RPMI7951 (cell line): Measurements from ENCODE around the gene STX7. TPM values are rescaled to one million over a fixed set of nuclear protein-coding genes. Genes with fewer than 3 reads are reported as not detected.
"Not testable (repeated sequence)": the region's sequence is repeated elsewhere in the genome, so short reads cannot be mapped to it uniquely, and the experiment has no call there.

Experiments
- DNase-seq: peaks from one replicate; pipeline ENCODE4 v3.0.0-alpha.2; 2012; ENCODE audit warnings: low read depth
- total RNA-seq: library from RNA; depleted of rRNA; stranded (reverse); fragments of >200 nt; shearing (Covaris generic); gene quantifications from 2 replicates; pipeline ENCODE4 v1.2.3, GENCODE V29; 2014; rRNA removed

Gene STX7, protein sequence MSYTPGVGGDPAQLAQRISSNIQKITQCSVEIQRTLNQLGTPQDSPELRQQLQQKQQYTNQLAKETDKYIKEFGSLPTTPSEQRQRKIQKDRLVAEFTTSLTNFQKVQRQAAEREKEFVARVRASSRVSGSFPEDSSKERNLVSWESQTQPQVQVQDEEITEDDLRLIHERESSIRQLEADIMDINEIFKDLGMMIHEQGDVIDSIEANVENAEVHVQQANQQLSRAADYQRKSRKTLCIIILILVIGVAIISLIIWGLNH
- 24.3 and 27.2 TPM in 2 replicates for total RNA-seq

DNA sequence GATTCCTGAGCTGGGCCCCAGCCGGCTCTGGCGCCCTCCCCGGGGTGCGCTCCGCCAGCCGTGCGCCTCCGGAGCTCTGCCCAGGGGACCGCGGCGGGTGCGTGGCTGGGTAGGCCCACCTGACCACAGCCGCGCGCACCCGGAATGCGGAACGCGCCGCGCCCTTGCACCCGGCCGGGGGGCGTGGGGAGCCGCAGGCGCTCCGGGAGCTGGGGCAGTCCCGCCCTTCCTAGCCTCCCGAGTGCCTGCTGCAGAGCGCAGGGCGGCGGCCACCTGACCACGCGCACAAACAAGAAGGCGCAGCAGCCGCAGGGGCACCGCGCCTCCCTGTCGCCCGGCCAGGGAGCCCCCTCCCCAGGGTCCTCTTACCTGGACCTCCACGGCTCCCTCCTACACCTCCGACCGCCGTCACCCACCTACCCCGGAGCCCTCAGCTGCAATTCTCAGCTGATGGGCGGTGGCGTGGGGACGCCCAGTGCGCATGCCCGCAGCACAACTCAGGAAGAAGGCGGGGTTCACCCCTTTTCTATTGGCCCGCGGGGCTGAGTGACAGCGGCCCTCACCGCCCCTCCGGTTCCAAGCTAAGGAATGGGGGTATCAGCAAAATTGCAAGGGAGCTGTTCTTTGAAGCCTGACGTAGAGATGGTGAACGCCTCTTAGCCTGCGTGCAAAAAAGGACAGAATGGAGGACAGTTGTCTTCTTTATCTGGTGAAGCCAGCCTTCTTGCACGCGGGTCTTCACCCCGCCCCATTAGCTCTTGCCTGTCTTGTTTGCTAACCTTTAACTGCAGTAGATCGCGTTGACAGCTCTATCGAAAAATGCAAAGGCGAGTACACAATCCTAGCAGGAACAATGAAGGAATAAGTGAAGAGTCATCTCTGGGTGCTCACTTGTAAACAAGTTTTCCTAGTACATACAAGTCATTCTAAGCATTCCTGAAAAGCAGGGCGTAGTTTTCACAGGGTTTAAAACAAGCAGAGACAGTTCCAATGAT is at the start of gene STX7:
TSS of gene STX7 (minus strand) at position 479 of the 995 bp plus-strand sequence. CDS start 9,586 bp downstream, outside the sequence.
- peak; percentile 88 for DNase-seq

DNA sequence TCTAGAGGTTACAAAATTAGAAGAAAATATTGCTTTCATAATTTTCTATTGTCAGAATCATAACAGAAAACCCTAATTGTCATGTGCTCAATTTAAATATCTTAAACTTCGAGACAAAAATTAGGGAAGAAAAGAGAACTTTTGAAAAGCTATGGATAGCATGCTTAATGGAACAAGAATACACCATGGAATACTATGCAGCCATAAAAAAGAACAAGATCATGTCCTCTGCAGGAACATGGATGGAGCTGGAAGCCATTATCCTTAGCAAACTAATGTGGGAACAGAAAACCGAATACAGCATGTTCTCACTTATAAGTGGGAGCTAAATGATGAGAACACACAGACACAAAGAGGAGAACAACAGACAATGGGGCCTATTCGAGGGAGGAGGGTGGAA is 47.2 kb upstream of the STX7 start:
- not testable (repeated sequence) for DNase-seq

DNA sequence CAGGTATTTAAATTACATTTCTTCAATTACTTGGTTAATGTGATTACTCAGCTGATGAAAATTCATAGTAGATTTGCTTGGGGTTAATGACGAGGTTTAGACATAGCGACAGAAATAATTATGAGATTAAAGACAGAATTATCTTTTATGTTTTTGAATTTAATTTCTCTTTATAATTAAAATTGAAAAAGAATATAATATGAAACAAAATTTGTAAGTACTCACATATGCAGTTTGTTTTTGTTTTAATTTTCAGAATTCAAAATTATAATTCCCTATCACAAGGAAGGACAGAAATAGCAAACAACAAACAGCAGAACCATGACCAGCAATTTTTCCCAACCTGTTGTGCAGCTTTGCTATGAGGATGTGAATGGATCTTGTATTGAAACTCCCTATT is 39.5 kb upstream of the STX7 start, which contains the start of gene TAAR8:
TSS of gene TAAR8 (plus strand) at position 301 of the 400 bp plus-strand sequence. CDS start at position 322, 21 bp downstream.
- DNase-seq = no peak

DNA sequence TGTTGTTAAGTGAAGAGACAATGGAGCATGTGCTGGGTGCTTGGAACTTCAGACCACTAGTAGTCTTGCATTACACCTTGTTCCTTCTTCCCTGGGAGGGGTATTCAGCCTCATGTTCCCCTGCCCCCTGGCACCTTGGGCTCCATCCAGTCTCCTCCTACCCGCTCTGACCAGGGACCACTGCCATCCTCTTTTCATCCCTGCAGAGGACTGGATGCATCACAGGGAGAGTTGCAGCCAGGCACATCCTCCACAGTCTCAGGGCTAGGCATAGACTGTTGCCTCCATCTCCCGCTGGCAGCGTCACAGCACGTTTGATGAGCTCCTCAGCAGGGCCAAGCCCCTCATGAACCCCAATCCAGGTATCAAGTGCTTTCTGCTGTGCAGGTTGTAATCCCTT is 38.3 kb upstream of the STX7 start:
- DNase-seq = no peak

DNA sequence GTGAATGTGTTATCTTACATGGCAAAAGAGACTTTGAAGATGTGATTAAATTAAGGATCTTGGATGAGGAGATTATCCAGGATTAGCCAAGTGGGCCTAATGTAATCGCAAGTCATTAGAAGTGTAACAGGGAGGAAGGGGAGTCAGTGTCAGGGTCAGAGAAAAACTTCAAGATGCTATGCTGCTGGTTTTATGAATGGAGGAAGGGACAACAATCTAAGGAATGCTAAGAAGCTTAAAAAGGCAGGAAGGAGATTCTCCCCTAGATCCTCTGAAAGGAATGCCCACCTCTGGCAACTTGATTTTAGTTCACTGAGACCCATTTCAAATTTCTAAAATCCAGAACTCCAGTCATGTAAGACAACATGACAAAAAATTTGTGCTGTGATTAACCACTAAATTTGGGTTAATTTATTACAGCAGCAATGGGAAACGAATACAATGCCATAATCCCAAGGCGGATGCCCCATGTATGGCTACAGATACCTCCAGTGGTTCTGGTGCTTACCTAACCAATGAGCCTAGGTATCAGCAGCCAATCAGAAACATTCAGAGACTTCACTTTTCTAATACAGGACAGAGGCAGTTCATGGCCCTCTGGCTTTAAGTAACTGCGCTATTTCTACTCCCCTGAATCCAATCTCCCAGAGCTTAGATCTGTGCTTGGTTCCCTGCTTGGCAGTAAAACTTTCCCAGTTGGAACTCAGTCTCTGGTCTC is 36.0 kb upstream of the STX7 start:
- no peak for DNase-seq

DNA sequence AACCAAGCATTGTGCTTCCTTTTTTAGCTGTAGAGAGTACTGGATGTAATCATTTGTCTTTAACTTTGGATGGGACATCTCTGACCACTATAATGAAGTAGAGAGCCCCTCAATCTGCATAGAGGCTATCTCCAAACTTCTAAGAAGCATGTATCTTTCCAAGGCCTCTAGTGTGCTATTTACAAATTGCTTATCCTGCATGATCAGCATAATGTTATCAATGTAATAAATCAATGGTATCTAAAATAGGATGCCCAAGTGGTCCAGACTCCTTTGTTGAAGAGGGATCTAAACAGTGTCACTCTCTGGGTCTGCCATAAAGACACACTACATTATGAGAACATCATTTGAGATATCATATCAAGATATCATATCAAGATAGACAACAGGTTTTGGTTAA is 31.9 kb upstream of the STX7 start:
- DNase-seq = no peak

DNA sequence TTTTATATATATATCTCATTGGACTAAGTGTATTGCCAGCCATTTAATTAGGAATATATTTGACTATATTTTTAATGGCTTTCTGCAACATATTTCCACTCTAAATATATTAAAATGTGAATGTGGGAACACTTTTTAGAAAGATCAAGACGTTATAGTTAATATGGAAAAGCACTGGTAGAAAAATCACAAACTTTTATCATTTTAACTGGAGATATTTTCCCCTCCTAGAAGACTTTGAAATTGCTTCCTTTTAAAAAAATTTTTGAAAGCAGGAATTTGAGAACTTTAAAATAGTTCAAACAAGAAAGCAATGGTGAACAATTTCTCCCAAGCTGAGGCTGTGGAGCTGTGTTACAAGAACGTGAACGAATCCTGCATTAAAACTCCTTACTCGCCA is 25.1 kb upstream of the STX7 start, which contains the start of gene TAAR9:
TSS of gene TAAR9 (plus strand) at position 301 of the 400 bp plus-strand sequence. CDS start at position 314, 13 bp downstream.
- DNase-seq = no peak

DNA sequence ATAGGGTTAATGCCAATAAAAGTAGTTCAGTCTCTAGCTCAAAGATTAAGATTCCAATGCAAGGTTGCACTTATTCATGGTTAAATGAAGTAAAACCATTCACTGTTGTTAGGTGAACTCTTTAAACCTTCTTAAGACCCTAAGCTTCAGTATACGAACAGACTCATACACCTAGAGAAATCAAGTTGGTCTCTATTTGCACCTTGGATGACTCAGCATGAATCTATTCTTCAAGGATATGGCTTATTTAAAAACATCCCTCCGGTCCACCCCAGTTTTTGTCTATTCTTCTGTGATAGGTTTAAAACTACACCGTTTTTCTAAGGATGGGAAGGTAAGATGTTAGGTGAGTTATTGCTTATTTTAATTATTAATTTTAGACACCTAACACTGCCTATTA is 24.2 kb upstream of the STX7 start:
- no peak for DNase-seq

DNA sequence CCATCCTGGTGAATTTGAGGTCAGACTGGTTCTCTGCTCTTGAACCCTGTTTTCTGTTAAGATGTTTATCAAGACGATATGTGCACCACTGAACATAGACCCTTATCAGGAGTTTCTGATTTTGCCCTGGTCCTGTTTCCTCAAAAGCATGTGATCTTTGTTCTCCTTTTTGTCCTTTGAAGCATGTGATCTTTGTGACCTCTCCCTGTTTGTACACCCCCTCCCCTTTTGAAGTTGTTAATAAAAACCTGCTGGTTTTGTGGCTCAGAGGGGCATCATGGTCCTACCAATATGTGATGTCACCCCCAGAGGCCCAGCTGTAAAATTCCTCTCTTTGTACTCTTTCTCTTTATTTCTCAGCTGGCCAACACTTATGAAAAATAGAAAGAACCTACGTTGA is 21.6 kb upstream of the STX7 start:
- not testable (repeated sequence) for DNase-seq

DNA sequence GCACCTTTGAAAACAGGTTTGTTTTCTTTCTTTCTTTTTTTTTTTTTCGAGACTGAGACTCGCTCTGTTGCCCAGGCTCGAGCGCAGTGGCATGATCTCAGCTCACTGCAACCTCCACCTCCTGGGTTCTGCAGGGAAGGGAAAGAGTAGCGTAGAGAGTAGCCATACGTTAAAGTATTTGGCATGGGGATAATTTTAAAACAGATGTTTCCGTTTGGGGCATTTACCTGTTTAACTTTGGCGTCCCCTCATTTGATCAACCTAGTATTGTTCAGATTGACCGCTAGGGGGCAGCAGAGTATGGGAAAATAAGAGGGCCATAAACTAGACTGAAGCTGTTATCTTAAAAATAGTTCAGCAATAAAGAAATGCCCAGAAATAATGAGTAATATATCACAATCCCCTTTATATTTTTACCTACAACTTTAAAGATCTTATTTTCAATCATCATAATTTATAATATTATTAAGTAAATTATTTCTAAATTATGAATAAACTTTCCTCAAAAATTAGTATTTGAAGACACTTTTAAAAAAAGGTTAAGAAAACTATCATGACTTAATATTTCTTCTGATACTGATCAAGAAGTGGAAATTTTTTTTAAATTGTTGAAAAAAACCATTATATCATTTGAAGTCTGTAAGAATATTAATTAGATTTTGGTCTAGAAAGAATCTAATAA is 17.5 kb upstream of the STX7 start:
- peak; percentile 57 for DNase-seq

DNA sequence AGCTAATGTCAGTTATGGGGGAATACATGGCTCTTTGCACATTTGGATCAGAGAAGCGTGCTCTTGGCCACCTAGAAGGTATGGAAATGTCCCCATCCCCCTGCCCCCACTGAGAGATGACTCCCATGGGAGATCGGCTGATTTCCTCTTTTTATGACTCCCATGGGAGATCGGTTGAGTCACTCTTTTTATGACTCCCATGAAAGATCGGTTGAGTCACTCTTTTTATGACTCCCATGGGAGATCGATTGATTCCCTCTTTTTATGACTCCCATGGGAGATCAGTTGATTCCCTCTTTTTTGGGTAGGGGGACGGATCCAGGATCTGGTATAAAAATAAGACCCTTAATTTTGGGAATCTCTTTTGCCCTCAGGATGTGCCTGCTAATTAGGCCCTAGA is 14.9 kb upstream of the STX7 start:
- peak; percentile 77 for DNase-seq

DNA sequence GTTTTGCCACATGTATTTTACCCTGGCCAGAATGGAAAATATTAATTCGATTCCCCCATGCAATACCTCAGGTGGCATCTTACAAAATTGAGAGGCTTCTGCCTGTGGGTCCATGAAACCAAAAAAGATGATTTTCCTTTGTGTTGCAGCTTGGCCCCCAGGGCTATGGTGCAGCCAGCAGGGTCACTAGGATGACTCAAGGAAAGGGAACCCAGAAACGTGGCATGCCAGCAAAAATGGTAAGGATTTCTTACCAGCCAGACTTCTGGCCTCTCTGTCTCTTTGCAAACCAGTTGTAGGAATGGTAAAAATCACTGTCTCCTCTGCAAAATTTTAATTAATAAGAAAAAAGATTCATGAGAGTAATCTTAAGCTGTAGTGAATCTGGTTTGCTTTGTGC is 13.5 kb upstream of the STX7 start:
- peak; percentile 73 for DNase-seq

DNA sequence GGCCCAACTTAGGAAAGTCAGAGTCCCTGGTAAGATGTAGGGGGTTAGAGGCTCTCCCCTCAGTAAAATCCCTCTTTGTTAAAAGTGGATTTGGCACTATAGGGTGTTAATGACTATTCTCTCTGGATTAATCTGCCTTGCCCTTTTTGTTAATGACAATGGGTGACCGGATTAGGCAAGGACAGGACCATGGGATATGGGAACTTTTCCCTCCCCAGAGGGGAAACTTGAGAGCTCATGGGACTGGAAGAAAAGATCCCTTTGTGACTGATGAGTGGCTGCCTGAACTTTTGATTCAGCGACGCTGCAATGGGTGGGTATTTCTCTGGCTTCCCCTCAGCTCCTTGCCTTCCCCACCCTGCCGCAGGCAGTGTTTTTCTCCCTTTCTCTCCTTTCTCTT is 12.9 kb upstream of the STX7 start:
- peak; percentile 17 for DNase-seq

DNA sequence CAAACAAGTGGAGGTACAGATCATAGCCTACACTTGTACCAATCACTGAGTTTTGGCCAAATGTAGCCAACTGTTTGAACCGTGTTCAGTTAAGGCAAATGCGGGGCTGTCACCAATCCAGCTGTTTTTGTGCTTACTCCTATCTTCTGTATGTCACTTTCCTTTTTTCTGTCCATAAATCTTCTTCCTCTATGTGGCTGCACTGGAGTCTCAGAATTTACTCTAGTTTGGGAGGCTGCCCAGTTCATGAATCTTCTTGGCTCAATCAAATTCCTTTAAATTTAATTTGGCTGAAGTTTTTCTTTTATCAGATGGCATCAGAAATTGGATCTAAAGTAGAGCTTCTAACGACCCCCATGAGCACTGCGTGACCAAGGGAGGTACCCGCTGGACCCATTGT is 11.7 kb upstream of the STX7 start:
- no peak for DNase-seq

DNA sequence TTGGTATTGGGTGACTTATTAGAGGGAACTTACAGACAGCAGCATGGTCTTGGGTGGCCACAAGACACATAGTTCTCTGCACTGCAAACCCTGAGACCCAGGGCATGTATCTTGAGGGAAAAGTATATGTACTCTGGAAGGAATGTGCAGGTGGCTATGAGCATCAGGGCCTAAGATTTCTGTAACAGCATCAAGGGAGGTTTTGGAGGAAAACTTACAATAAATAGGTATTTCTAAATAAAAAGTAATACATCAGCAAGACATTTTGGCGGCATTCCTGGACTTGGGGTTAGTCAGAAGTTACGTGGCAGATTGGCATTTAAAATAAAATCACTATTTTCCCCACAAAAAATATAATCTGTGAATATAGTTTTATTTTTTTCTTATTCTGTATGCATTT is 8.0 kb upstream of the STX7 start:
- DNase-seq = peak; percentile 50

DNA sequence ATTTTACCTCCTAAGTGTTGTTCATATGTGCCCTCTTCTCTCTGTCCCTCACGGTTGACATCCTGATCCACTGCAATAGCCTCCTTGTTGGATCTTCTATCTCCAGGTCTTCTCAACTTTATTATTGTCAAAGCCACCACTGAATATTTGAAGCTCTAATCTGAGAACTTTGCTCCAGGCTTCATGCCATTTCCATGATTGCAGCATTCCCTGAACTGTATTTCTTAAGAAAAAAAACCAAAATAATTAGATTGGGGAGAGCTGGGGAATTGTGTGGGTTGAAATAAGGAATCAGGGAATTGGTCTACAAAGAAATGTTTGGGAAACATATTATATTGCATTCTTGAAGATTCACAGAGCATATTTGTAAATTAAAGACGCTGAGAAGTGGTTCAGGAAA is 2.5 kb upstream of the STX7 start:
- DNase-seq = no peak

DNA sequence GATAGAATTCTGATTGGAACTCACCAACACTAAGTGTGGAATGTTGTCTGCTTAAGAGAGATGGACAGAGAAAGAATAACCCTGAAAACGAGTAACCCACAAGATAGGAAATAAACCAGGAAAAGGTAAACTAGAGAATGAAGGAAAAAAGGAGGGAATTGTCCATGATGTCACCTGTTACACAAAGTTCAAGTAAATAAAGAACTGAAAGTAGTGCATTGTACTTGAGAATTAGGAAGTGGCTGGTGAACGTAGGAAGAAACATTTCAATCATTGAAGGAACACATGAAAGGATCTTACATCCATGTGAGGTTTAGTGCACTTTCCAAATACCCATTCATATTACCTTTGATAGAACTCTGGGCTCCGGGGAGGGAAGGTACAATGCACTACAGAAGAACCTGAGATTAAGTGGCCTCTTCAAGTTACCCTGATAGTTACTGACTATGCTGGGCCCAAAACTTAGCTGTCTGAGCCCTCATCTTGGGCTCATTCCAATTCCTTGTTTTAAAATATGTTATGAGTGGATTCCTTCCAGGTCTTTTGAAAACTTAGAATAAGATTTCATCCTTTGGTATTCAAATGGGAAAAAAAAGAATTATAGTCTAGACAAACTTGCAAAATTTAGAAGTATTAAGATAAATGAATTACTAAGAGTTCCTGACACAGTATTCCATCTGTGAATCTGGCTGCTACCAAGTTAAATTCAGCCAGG is 1.1 kb upstream of the STX7 start:
- no peak for DNase-seq

DNA sequence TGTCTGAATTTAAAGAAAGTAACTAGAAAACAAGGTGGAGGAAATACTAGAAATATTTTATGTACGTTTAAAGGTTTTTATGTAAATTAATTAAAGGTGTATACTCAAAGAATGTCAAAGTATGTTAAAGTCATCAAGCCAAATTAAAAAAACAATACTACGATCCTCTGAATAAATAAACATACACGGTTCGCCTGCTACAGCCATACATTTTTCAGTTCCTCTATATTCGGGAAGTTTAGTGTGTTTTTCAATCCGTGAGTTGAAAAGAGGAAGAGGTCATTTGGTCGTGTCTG is 626 bp downstream of the STX7 start:
- DNase-seq = no peak

DNA sequence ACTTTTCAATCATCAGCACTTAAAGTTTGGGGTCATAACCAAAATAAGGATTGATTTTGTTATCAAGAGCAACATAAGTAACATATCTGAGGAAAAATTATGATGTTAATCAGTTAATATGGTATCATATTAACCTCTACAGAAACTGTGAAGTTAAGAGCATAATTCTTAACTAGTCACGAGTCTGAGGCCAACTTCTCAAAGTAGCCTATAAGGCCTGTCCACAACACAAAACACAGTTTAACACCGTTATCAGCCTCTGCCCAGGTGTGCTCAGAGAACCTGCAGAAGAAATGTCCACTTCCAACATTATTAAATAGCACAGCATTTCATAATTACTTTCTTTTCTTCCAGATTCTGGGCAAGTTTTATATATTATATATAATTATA is 1.1 kb downstream of the STX7 start:
- no peak for DNase-seq

DNA sequence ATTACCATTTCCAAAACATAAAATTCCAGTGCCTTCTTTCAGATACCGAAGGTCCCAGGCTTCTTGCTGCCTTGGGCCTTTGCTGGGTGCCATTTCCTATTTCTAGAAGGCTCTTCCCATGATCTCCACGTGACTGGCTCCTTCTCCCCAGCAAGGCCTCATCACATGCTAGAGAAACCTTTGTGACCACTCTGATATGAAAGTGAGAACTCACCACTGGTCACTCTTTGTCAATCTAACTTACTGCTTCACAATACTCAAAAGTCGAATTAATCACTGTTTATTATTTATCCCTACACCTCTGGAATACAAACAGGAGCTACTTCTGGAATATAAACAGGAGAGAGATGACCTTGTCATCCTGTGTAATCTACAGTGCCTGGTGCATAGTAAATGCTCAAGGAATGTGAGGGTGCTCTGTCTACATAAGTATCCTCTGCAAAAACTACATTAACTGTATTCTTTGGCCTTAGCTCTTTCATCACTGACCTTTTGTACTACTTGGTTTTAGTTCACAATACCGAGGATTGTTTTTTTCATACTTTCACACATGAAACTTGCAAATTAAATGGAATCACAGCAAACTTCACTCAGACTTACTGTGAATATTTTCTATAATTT is 1.6 kb downstream of the STX7 start:
- peak; percentile 24 for DNase-seq
